HEK293 (cell line): ENCODE data around the gene STUB1.

ENCODE experiments used
- ATF2 ChIP-seq: fragments of 450-650 bp; formaldehyde crosslinking; IDR thresholded peaks from 2 replicates; pipeline ENCODE4 v1.5.1; 2016; ENCODE audit warnings: missing biosample characterization, missing genetic modification characterization, low read depth
- CTCF ChIP-seq: fragments of 450-650 bp; formaldehyde crosslinking; IDR thresholded peaks from 2 replicates; pipeline ENCODE4 v1.5.1; 2016; ENCODE audit warnings: missing biosample characterization, missing genetic modification characterization
- OSR2 ChIP-seq: fragments of 450-650 bp; formaldehyde crosslinking; IDR thresholded peaks from 2 replicates; pipeline ENCODE4 v1.5.1; 2016; ENCODE audit warnings: missing biosample characterization, missing genetic modification characterization
- REST ChIP-seq: fragments of 450-650 bp; formaldehyde crosslinking; IDR thresholded peaks from 2 replicates; pipeline ENCODE4 v1.5.1; 2016; ENCODE audit warnings: missing biosample characterization, missing genetic modification characterization
- TCF7L2 ChIP-seq: IDR thresholded peaks from 2 replicates; pipeline ENCODE4 v1.6.1; 2011; ENCODE audit warnings: low read depth, mild to moderate bottlenecking, inconsistent platforms, low read length, moderate library complexity, borderline replicate concordance
- ZNF302 ChIP-seq: fragments of 450-650 bp; formaldehyde crosslinking; IDR thresholded peaks from 2 replicates; pipeline ENCODE4 v1.5.1; 2016; ENCODE audit warnings: missing biosample characterization, missing genetic modification characterization, low read depth
- ZNF366 ChIP-seq: fragments of 450-650 bp; formaldehyde crosslinking; conservative IDR thresholded peaks from 2 replicates; pipeline ENCODE4 v1.5.1; 2016; ENCODE audit warnings: missing biosample characterization, missing genetic modification characterization
- ZNF426 ChIP-seq: fragments of 450-650 bp; formaldehyde crosslinking; IDR thresholded peaks from 2 replicates; pipeline ENCODE4 v1.5.1; 2017; ENCODE audit warnings: missing biosample characterization, missing genetic modification characterization, mild to moderate bottlenecking, inconsistent platforms, moderate library complexity
- ZNF530 ChIP-seq: fragments of 450-650 bp; formaldehyde crosslinking; IDR thresholded peaks from 2 replicates; pipeline ENCODE4 v1.5.1; 2016; ENCODE audit warnings: low read depth, missing biosample characterization, missing genetic modification characterization
- ZNF549 ChIP-seq: fragments of 450-650 bp; IDR thresholded peaks from 2 replicates; pipeline ENCODE4 v1.5.1; 2018; ENCODE audit warnings: missing biosample characterization, missing genetic modification characterization, mild to moderate bottlenecking, inconsistent platforms, moderate library complexity
- ZNF785 ChIP-seq: fragments of 450-650 bp; formaldehyde crosslinking; IDR thresholded peaks from 2 replicates; pipeline ENCODE4 v1.5.1; 2016; ENCODE audit warnings: missing biosample characterization, missing genetic modification characterization
- ZNF837 ChIP-seq: fragments of 450-650 bp; formaldehyde crosslinking; IDR thresholded peaks from 2 replicates; pipeline ENCODE4 v1.5.1; 2016; ENCODE audit warnings: missing biosample characterization, missing genetic modification characterization
- TF ChIP-seq, protein P1 (sequence below): fragments of 450-650 bp; formaldehyde crosslinking; IDR thresholded peaks from 2 replicates; pipeline ENCODE4 v1.5.1; 2016; ENCODE audit warnings: missing biosample characterization, missing genetic modification characterization

DNA sequence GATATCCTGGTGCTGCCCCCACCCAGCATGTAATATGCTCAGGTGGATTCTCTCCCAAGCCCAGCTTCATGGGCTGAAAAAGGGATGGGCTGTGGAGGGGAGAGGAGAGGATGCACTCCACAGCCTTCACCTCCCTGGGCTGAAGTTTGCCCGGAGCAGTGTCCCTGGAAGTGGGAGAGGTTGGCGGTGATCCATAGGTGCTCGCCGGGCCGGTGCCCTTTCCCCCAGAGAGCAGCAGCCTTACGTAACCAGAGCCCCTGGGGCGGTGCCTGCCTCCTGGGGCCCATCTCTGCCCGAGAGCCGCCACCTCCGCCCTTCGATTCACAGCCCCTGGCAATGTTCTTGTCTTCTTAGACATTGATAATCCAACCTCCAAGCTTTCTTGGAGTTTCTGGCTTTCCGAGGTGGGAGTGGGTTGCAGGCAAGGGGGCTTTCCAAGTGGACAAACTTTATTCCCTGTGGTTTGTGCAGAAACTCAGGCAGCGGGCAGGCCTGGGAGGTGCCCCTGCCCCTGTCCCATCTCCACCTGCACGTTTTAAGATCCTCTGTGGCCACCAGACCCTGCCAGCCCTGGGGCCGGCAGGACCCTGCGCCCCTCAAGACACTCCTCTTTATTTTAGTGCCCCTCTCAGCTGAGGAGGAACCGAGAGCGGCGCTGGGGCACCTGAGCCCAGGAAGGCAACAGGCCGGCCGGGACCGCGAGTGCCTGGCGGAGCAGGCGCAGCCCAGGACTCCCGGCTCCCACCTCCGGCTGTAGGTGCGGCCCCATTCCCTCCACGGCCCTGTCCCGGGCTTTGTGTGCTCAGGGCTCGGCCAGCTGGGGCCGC, 34.1 kb upstream of the STUB1 start:
- TF ChIP-seq REST (tag by site-specific recombination) (no peak), ZNF837 (tag by site-specific recombination) (no peak), CTCF (tag by site-specific recombination) (no peak), ATF2 (tag by site-specific recombination) (no peak), ZNF302 (tag by site-specific recombination) (no peak), ZNF530 (tag by site-specific recombination) (no peak), TCF7L2 (no peak), ZNF549 (tag by site-specific recombination) (no peak), OSR2 (tag by site-specific recombination) (no peak), ZNF785 (tag by site-specific recombination) (no peak), ZNF366 (tag by site-specific recombination) (peak; percentile 47), ZNF426 (no peak)
- TF ChIP-seq, protein P1, sequence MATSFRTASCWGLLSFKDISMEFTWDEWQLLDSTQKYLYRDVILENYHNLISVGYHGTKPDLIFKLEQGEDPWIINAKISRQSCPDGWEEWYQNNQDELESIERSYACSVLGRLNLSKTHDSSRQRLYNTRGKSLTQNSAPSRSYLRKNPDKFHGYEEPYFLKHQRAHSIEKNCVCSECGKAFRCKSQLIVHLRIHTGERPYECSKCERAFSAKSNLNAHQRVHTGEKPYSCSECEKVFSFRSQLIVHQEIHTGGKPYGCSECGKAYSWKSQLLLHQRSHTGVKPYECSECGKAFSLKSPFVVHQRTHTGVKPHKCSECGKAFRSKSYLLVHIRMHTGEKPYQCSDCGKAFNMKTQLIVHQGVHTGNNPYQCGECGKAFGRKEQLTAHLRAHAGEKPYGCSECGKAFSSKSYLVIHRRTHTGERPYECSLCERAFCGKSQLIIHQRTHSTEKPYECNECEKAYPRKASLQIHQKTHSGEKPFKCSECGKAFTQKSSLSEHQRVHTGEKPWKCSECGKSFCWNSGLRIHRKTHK (tag by site-specific recombination): no peak
